COLO668 (cell line): ENCODE data around the gene MYT1.
"Not testable (repeated sequence)": the region's sequence is repeated elsewhere in the genome, so short reads cannot be mapped to it uniquely, and the experiment has no call there.

Experiments used
- DNase-seq: peaks from one replicate; lab custom pipeline; 2025; ENCODE audit not compliant: unreplicated experiment; lab: John Stamatoyannopoulos, UW

The MYT1 gene

DNA sequence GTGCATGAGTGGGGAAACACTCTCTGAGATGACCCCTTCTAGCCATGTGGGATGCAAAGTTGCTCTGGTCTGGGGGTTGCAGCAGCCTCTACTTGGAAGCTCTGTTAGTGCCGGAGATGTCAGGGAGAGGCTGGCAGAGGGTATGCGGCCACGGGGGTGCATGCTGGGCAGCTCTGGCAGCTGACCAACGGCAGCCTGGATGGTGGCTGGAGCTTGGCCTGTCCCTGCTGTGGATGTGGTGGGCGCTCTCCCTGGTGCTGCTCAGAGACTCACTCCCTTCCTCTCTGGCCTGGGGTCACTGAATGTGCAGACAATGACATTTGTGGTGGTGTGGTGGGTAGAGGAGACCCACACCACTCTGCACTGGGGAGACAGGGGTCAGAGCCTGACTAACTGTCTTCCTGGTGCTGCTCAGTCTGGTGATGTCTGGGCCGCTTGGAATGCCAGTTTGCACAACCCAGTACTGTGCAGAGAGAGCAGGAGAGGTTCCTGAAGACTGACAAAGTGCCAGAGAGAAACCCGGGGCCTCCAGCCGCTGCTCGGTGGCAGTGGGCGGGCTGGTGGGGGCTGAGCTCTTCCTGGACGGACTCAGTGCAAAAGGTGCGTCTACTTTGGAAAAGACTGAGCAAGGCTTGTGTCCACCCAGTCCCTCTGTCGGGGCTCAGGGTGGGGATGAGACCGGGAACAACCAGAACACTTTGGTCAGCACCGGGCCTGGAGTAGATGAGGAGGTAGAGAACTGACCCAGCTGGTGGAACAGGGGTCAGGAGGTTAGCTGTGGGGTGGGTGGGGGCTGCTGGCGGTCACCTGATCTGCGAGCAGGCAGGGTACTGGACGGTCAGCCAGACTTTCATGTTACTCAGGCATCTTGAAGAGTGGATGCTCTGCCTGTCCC is 2.7 kb downstream of the MYT1 start:
- no peak for DNase-seq

DNA sequence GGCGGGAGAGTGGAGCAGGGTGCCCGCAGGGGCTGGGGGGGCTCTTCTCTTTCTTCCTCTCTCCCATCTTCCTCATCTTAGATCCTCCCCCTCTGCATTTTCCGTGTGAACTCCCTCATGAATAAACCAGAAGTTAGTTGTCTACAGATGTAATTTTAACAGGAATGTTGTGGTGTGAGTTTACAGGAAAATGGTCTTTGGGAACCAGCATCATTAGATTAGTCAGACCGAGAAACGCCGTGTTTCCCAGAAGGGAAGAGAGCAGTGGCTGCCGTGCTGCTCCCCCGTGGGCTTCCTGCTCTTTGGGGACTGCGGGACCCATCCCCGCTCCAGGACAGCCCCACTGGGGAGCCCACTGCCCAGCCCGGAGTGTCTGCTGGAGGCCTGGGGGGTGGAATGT is 3.4 kb downstream of the MYT1 start:
- no peak for DNase-seq

DNA sequence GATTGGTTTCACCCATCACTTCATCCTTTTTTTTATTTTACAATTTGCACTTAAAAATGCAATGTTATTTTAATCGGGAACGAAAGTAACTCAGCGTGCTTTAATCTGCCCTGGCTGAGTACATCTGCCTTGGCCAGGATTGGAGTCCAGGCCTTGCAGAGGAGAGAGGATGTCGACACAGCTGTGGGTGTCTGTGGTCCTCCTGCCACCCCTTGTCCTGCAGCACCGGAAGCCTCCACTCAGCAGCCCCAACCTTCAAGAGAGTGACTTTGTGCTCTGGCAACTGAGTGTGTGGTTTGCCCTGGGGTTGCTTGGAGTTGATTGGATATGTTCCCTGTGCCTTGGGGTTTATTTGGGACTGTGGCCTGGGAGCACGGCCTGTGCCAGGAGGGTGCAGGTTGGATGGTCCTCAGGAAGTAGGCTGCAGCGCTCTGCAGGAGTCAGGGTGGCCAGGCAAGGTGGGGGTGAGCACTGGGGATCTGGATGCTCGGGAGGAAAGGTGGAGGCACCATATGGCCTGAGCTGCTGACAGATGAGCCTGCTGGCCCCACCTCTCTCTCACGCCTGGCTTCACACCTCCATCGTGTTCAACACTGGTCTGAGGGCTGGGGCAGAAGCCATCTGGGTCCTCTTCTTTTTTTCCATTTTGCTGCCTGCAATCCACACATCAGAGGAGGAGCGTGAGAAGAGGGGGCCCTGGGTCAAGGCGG is 4.3 kb downstream of the MYT1 start:
- no peak for DNase-seq

DNA sequence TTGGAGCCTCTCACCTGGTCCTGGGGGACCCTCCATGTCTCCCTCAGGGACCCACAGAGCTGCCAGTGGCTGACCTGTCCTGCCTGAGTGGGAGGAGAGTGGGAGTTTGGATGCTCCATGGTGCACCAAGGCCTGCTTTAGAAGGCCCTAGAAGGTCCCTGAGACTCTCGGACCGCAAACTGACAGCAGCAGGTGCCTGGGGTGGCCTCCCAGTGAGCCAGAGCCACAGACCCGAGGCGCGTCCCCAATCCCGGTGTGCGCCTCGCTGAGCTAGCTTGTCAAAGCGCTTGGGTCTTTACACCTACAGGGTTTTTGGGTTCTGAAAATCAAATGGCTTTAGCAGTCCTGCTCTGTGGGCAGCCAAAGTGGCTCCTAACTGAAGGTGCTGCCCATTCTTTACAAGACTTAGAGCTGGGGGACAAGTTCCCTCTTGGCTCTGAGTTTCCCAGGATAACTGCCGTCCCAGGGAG is 4.9 kb downstream of the MYT1 start:
- DNase-seq, result no peak

GRCh38 chr20:64171211-64171610 is 7.0 kb downstream of the MYT1 start:
- no peak for DNase-seq

GRCh38 chr20:64173116-64173515 is 8.9 kb downstream of the MYT1 start:
- no peak for DNase-seq

DNA sequence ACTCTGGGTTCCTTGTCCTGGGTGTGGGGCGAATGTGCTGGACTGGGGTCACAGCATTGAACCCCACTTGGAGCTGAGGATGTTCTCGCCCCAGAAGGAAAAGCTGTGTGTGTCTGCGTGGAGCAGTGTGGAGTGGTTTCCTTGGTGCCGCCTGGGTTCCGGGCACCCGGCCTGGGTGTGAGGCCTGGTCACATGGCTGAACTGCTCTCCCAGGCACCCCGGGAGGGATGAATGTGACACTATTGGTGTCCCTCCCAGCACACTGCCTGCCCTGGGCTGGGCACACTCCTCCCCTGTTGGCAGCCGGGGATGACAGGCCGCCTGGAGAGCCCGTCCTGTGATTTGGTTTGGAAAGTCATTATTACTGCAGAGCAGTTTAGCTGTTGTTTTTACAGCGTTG is 12.3 kb downstream of the MYT1 start:
- no peak for DNase-seq

DNA sequence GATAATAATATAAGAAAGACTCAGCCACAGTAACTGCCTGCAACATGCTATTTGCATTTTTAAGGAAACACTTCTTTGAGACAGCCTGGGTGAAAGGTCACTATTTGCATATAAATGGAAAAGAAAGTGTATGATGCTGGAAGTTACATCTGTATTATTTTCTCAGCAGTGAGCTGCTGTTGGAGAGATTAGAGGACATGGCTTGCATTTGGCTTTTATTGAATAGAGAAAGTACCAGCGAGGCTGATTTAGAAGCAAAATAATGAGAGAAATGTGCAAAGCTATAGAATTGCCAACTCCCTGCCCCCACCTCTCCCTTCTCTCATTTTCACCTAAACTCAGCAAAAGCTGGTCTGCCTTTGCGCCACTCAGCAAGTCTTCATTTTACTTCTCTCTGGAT is 12.7 kb downstream of the MYT1 start:
- no peak for DNase-seq

DNA sequence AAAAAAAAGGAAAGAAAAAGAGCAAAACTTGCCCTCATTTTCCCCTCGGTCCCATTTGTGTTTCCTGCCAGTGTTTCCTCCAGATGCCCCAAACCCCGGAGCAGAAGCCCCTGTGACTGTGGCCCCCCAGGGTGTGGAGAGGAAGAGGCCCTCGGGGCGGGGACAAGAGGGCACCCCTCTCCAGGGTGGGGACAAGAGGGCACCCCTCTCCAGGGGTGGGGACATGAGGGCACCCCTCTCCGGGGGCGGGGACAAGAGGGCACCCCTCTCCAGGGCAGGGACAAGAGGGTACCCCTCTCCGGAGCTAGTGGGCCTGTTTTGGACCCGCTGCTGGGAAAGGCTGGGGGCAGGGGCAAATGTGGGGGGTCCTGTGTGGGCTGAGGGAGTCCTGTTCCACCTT is 13.1 kb downstream of the MYT1 start:
- no peak for DNase-seq

DNA sequence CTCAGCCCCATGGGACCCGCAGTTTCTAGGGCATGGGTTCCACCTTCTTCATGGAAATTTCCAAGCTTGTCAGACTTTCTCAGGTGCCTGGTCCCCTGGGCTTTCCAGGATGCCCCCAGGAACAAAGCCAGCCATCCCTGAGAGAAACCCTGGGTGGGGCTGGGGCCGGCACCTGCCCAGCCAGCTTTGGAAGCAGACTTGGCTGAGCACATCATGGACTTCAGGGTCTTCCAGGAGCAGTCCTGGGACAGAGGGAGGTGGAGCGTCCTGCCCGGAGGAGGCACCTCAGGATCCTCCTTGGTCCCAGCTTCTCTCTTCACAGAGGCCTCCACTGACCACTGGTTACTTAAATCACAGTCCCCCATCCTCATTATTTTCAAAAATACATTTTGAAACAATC is 13.5 kb downstream of the MYT1 start:
- DNase-seq, result no peak

DNA sequence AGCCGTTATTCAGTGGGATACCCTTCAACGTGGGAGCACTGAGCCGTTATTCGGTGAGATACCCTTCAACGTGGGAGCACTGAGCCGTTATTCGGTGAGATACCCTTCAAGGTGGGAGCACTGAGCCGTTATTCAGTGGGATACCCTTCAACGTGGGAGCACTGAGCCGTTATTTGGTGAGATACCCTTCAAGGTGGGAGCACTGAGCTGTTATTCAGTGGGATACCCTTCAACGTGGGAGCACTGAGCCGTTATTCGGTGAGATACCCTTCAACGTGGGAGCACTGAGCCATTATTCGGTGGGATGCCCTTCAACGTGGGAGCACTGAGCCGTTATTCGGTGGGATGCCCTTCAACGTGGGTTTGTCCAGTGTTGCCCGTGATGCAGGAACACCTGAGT is 14.7 kb downstream of the MYT1 start:
- not testable (repeated sequence) for DNase-seq

DNA sequence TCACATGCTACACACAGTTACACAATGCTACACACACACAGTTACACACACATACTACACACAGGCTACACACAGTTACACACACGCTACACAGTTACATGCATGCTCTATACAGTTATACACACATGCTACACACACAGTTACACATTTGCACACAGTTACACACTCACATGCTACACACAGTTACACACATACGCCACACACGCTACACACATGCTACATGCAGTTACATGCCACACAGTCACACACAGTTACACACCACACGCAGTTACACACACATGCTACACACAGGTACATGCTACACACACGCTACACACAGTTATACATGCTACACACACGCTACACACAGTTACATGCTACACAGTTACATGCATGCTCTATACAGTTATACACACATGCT is 15.6 kb downstream of the MYT1 start:
- no peak for DNase-seq

- DNase-seq, result no peak
Observed at GRCh38 chr20:64180673-64181072, 16.4 kb downstream of the MYT1 start.

DNA sequence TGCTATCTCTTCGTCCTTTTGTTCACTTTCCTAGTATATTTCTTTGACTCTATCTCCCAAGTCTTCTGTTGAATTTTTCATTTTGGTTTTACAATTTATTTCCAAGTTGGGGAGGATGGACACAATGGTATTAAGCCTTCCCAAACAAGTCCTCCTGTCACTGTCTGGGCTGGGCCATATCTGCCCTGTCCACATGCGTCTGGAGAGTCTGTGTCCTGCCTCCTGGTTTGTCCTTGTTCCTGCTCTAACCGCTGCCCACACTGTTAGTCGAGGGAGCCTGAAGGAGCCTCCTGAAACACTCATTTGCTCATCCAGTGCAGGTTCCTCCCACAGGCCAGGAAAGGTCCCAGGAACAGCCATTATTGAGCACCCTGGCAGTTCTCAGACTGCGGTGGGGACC is 17.1 kb downstream of the MYT1 start:
- no peak for DNase-seq

DNA sequence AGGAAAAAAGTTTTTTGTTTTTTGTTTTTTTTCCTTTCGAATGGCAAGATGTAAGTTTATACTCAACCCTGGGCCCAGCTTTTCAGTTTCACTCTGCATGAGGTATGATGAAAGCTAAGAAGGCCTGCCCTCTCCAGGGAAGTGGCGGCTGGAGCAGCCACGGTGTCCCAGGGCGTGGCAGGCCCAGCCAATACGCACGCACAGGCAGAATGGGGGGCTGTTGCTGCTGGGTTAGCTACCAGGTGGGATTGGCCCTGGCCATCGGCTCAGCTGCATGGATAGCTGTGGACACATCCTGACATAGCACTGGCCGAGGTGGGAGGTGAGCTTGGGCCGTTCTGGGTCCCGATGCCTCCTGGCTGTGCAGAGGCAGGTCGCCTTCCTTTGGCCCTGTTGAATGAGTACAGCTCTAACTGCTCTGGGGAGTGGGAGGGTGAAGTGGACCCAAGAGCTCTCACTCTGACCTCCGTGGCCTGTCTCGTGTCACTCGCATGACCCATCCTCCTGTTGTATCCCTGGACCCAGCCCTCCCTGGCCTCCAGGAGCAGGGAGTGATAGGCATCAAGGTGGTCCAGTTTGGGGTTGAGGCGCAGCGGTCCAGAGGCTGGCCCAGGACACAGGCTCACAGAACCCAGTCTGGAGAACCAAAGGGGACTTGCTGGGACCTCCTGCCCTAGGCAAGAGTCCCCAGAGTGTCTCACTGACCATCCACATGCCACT is 18.1 kb downstream of the MYT1 start:
- no peak for DNase-seq

DNA sequence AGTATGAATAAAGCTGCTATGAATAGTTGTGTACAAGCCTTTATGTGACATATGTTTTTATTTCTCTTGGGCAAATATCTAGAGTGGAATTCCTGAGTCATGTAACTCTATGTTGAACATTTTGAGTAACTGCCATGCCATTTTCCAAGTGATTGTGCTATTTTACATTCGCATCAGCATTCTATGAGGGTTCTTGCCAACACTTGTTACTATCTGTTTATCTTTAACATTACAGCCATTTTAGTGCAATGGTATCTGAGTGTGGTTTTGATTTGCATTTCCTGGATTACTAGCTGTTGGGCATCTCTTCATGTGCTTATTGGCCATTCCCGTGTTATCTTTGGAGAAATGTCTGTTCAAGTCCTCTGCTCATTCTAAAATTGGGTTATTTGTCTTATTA is 19.1 kb downstream of the MYT1 start:
- DNase-seq, result no peak

DNA sequence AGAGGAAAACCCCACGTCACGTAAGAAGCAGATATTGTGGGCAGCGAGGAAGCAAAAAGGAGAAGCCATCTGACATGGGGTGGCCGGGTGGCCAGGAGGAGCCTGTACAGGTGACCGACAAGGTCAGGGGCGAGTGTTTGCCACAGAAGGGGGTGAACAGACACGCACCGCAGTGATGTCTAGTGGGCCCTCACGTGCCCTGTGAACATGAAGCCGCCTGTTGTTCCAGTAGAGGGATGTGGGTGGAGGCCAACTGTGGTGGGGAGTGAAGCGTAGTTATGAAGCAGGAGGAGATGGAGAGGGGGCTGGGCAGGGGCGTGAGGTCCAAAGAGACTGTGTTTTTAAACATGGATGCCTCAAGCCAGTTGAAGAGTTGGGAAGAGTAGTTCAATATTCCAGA is 20.5 kb downstream of the MYT1 start:
- no peak for DNase-seq

GRCh38 chr20:64185276-64185900 is 21.1 kb downstream of the MYT1 start:
- DNase-seq, result no peak

DNA sequence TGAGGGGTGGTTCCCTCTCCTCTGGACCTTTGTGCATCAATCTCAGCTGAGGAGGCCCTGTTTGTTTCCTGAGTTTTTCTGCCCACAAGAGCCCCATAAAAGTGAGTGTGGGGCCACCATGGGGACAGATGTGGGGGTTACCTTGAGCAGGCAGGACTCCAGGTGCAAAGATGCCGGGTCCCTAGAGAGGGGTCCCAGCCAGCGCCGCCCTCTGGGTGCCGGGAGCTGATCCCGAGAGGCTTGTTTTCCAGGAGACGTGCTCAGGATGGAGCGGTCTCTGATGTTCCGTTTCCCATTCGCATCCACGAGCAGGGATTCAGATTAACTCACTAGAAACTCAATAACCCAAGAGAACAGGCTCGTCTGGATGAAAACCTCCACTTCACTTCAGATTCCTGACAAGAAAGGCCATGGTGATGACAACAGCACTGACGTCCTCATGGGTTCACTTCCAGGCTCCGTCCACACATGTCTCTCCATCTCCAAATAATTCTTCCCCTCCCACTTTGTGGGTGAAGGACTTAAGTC is 21.9 kb downstream of the MYT1 start:
- no peak for DNase-seq

DNA sequence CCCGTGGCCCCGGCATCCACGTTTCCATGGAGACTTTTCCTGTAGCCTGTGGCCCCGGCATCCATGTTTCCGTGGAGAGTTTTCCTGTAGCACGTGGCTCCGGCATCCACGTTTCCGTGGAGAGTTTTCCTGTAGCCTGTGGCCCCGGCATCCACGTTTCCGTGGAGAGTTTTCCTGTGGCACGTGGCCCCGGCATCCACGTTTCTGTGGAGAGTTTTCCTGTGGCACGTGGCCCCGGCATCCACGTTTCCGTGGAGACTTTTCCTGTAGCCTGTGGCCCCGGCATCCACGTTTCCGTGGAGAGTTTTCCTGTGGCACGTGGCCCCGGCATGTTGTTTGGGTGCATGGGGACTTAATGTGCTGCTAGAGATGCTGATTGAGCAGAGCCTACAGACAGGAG is 23.0 kb downstream of the MYT1 start:
- not testable (repeated sequence) for DNase-seq

DNA sequence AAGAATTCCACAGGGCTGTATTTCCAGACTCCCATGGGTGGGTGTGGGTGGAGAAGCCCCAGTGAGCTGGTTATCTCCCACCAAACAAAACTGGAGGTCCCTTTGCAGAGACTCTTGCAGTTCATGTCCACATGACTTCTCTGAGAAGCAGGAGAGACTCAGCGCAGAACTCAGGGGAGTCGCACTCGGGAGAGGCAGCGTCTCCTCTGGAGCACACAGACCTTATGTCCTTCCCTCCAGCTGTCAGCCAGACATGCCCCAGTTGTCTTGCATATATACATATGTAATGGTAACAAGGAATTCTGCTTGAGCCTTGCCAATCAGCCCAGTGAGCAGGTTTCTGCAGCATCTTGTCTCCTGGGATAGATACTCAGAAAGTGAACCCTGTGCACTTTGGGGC is 23.8 kb downstream of the MYT1 start:
- no peak for DNase-seq
